Activated CD4-positive, alpha-beta T cell treated with anti-CD3 and anti-CD28 coated beads, Interleukin-2, amount 10 ng/mL, durations not matched to agents 24 days and 14 days (primary cell): Measurements from ENCODE around the gene ETFB. TPM values are rescaled to one million over a fixed set of nuclear protein-coding genes. Genes with fewer than 3 reads are reported as not detected.

Experiments used
- DNase-seq: peaks from one replicate; pipeline ENCODE4 v3.0.0; 2022
- H3K27ac Mint-ChIP-seq: one replicate; pipeline ENCODE4 v1.8.0; 2022; ENCODE audit warnings: mild to moderate bottlenecking, mixed read lengths
- H3K27me3 Mint-ChIP-seq: one replicate; pipeline ENCODE4 v1.8.0; 2022; ENCODE audit warnings: mixed read lengths
- H3K36me3 Mint-ChIP-seq: one replicate; pipeline ENCODE4 v1.8.0; 2022; ENCODE audit warnings: low read depth, mild to moderate bottlenecking, mixed read lengths
- H3K4me1 Mint-ChIP-seq: one replicate; pipeline ENCODE4 v1.8.0; 2021; ENCODE audit warnings: mixed read lengths
- H3K4me3 Mint-ChIP-seq: one replicate; pipeline ENCODE4 v1.8.0; 2022; ENCODE audit warnings: mild to moderate bottlenecking, moderate library complexity, mixed read lengths
- H3K9me3 Mint-ChIP-seq: one replicate; pipeline ENCODE4 v1.8.0; 2021; ENCODE audit warnings: mixed read lengths
- intact Hi-C: fragments of 100-400 bp; cut with micrococcal nuclease; formaldehyde crosslinking; loops from one replicate; pipeline ENCODE4 v1.15.1; 2023
- total RNA-seq: library from RNA; stranded (reverse); gene quantifications from 2 replicates; pipeline ENCODE4 v1.2.3, GENCODE V29; 2022

Gene ETFB
- total RNA-seq, 1 donor from 2014 or later: 199 TPM

DNA sequence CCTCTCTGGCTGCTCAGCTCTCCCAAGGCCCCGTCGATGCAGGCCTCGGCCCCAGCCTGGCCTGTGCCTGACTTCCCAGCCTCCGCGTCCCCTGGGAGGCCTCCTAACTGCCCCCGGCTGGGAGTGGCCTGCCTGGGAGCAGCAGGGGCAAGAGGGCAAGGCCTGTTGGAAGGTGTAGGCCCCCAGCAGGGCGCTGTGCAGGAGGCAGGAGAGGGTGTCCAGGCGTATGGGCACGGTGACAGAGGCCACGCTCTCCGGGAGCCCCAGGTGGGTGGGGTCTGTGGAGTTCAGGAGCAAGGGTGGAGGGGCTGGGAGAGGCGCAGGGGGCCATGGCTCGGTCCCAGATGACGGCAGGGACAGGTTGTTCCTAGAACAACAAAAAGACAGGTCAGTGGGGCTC lies 23.0 kb upstream of the ETFB start:
- Mint-ChIP-seq H3K9me3 (no peaks in the 10 kb centered on the region), H3K36me3 (no peaks in the 10 kb centered on the region), H3K27ac (no peak overlapping the region), H3K4me1 (peaks cover 29% of the 10 kb centered on the region), H3K27me3 (no peaks in the 10 kb centered on the region), H3K4me3 (no peak overlapping the region)
- intact Hi-C loops: no loop called here
- DNase-seq: no peak

- H3K36me3 Mint-ChIP-seq: no peaks in the 10 kb centered on the region
- H3K9me3 Mint-ChIP-seq: no peaks in the 10 kb centered on the region
- H3K4me3 Mint-ChIP-seq: no peak within 1 kb of the TSS
- intact Hi-C loops: no loop called here
- peak within 1 kb of the TSS; percentile 81 for H3K27ac Mint-ChIP-seq
- peaks cover 22% of the 10 kb centered on the region for H3K4me1 Mint-ChIP-seq
- no peak for DNase-seq
- no peaks in the 10 kb centered on the region for H3K27me3 Mint-ChIP-seq
These were observed 21.8 kb upstream of the ETFB start, which contains the start of gene LIM2 for GRCh38 chr19:51387924-51388389. Gene LIM2, minus strand, starts transcription at chr19:51387974. Its CDS starts 531 bp downstream, at chr19:51387443.

DNA sequence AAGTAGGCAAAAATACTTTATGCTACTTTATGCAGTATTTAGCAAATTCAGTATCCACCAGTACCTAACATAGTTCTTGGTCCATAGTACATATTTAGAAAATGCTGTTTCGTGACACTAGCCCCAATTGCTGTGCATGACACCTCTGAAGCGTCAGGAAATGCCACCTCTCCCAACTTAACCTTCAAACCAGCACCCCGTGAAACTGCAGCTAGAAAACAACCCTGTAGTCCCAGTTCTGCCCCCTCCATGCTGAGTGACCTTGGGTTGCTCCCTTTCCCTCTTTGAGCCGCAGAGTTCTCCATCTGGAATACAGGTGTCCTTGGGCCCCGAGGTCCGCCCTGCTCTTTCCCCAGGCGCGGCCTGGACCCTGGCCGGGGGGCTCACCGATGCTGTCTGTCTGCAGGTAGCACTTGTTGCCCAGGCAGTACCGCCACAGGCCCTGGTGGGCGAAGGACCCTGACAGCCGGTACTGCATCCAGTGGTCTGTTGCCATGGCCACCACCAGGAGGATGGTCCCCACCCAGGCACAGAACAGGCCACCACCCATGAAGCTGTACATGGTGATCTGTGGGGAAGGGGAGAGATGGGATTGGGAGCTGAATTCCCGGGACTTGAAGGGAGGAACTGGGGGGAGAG lies 20.8 kb upstream of the ETFB start:
- Mint-ChIP-seq H3K27ac (no peak overlapping the region), H3K9me3 (no peaks in the 10 kb centered on the region), H3K4me3 (no peak overlapping the region), H3K36me3 (no peaks in the 10 kb centered on the region), H3K27me3 (no peaks in the 10 kb centered on the region), H3K4me1 (peaks cover 19% of the 10 kb centered on the region)
- DNase-seq: no peak
- intact Hi-C loops: no loop called here

GRCh38 chr19:51382004-51382403 lies 15.8 kb upstream of the ETFB start:
- H3K4me3 Mint-ChIP-seq: no peak overlapping the region
- no peaks in the 10 kb centered on the region for H3K9me3 Mint-ChIP-seq
- no peaks in the 10 kb centered on the region for H3K27me3 Mint-ChIP-seq
- peak overlapping the region; percentile 37 for H3K27ac Mint-ChIP-seq
- H3K4me1 Mint-ChIP-seq: peaks cover 23% of the 10 kb centered on the region
- intact Hi-C loops: no loop called here
- H3K36me3 Mint-ChIP-seq: peaks cover 4% of the 10 kb centered on the region
- DNase-seq: no peak

DNA sequence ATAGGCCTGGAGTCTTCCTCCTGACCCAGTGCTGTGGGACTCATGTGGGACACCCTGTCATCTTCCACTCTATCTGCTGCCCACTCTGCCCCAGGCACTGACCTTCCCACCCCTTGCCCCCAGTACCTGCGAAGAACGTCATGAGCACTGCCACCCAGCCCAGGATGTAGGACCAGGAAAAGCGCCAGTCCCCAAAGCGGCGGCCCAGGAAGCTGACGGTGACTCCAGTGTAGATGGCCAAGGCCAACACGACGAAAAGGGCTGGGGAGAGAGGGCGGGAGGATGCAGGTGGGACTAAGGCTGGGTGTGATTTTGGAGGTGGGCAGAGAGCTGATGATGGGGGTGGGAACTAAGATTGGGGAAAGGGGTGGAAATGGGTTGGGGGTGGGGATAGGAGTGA lies 14.2 kb upstream of the ETFB start:
- H3K9me3 Mint-ChIP-seq: peaks cover under 1% of the 10 kb centered on the region
- no peaks in the 10 kb centered on the region for H3K27me3 Mint-ChIP-seq
- no peak for DNase-seq
- intact Hi-C loops: no loop called here
- H3K4me1 Mint-ChIP-seq: peaks cover 36% of the 10 kb centered on the region
- peaks cover 5% of the 10 kb centered on the region for H3K36me3 Mint-ChIP-seq
- H3K4me3 Mint-ChIP-seq: no peak overlapping the region
- peak overlapping the region; percentile 65 for H3K27ac Mint-ChIP-seq

DNA sequence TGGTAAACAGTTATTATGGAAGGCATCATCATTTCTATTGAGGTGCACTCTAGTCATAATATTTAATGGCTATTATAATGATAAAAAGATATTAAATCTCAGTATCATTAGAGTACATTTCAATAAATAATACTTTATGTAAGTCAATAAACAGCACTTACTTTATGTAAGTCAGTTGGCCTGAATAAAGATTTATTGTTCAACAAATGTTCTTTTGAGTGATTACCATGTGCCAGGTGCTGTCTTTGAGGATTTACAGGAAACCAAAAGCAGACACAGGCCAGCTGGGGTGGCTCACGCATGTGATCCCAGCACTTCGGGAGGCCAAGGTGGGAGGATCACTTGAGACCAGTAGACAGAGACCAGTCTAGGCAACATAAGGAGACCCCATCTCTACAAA lies 11.2 kb upstream of the ETFB start:
- no peaks in the 10 kb centered on the region for H3K27me3 Mint-ChIP-seq
- H3K4me3 Mint-ChIP-seq: no peak overlapping the region
- H3K4me1 Mint-ChIP-seq: peaks cover 62% of the 10 kb centered on the region
- intact Hi-C loops: no loop called here
- H3K36me3 Mint-ChIP-seq: peaks cover 13% of the 10 kb centered on the region
- DNase-seq: no peak
- H3K9me3 Mint-ChIP-seq: peaks cover 8% of the 10 kb centered on the region
- no peak overlapping the region for H3K27ac Mint-ChIP-seq

- Mint-ChIP-seq H3K4me3 (peak overlapping the region; percentile 98), H3K36me3 (peaks cover 21% of the 10 kb centered on the region), H3K27ac (peak overlapping the region; percentile 98), H3K27me3 (no peaks in the 10 kb centered on the region), H3K4me1 (peaks cover 74% of the 10 kb centered on the region), H3K9me3 (peaks cover 8% of the 10 kb centered on the region)
- intact Hi-C loops: loop anchor here (1.0 kb wide), 3 partner anchors 8 to 66 kb away; no protein-coding TSS in a partner anchor
- peak; percentile 86 for DNase-seq
These were observed 9.5 kb upstream of the ETFB start for GRCh38 chr19:51375504-51376221.

DNA sequence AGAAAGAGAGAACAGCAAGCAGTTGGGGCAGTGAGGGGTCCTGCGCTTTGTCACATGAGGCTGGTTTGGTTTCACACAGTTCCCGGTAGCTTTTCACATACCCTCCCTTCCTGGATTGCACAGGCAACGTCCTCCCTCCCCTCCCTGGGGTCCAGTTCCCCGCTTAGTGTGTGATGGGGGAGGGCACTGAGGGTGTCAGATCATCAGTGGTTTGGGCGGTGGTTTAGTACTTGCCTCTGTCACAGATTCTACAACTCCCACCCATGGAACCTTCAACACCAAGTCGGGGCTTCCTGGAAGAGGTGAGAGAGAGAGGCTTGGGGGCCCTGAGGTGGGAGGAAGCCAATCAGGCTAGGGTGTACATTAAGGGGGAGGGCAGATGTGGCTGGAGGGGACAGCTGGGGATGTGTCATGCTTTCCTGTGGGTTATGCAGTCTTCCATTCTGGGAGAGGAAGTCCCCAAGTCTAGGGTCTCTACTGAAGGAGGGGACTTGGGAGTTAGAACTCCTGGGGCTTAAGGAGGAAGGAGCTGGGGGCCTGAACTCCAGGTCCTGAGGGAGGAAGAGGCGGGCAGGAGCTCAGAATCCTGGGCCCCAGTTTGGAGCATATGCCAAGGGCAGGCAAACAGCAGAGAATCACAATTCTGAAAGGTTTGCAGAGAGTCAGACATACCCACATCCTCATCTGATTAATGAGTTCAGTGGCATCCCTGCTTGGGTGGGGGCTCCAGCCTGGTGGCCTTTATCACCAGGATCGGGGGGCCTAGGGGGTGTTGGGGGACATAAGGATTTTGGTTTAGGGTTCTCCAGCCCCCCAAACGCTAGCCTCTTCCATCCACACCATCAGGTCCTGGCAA lies 6.7 kb upstream of the ETFB start, which contains the start of gene NKG7:
TSS of gene NKG7 (minus strand) at position 6 of the 856 bp plus-strand sequence. CDS start 119 bp downstream, outside the sequence.
- peak; percentile 90 for DNase-seq
- H3K27me3 Mint-ChIP-seq: no peaks in the 10 kb centered on the region

DNA sequence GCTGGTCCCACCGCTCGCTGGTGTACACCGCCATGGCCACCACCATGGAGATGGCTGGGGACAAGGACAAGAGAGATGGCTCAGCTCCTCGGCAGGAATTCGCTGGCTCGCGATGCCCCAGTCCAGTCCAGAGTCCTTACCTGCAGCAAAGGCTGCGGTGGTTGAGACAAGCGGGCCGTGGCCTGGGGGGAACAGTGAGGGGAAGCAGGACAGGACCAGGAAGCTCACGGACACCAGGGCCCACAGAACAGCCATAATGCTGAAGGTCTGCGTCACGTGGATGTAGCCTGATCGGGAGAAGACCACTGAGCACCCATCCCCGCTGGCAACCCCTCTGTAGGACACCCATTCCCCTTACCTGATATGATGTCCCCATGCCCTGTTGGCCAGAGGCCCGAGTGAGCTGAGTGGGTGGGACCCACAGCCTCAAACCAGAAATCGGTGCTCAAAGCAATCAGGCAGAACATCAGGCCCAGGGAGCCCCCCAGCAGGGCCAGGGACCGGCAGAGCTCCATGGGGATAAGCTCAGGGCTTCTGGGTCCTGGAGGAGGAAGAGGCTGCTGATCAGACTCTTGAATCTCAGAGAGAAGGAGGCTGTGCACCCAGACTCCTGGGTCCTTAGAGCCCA lies 5.9 kb upstream of the ETFB start:
- Mint-ChIP-seq H3K27ac (peak overlapping the region; percentile 98), H3K9me3 (peaks cover 8% of the 10 kb centered on the region), H3K36me3 (peaks cover 37% of the 10 kb centered on the region), H3K4me1 (peaks cover 72% of the 10 kb centered on the region), H3K4me3 (peak overlapping the region; percentile 98), H3K27me3 (no peaks in the 10 kb centered on the region)
- intact Hi-C loops: loop anchor here (1.0 kb wide), 2 partner anchors 22 to 69 kb away; no protein-coding TSS in a partner anchor
- no peak for DNase-seq

More for the DNA sequence above, 6.7 kb upstream of the ETFB start, which contains the start of gene NKG7:
- Mint-ChIP-seq H3K4me3 (peak within 1 kb of the TSS; percentile 98), H3K36me3 (peaks cover 30% of the 10 kb centered on the region), H3K27ac (peak within 1 kb of the TSS; percentile 98), H3K9me3 (peaks cover 8% of the 10 kb centered on the region), H3K4me1 (peaks cover 70% of the 10 kb centered on the region)
- intact Hi-C loops: loop anchor here (1.0 kb wide), 2 partner anchors 21 to 68 kb away; no protein-coding TSS in a partner anchor

GRCh38 chr19:51371186-51371690 lies 5.0 kb upstream of the ETFB start:
- H3K4me3 Mint-ChIP-seq: peak overlapping the region; percentile 98
- H3K27ac Mint-ChIP-seq: peak overlapping the region; percentile 98
- peaks cover 45% of the 10 kb centered on the region for H3K36me3 Mint-ChIP-seq
- H3K4me1 Mint-ChIP-seq: peaks cover 65% of the 10 kb centered on the region
- intact Hi-C loops: no loop called here
- peaks cover 8% of the 10 kb centered on the region for H3K9me3 Mint-ChIP-seq
- no peak for DNase-seq
- H3K27me3 Mint-ChIP-seq: no peaks in the 10 kb centered on the region

- peak overlapping the region; percentile 98 for H3K27ac Mint-ChIP-seq
- H3K36me3 Mint-ChIP-seq: peaks cover 51% of the 10 kb centered on the region
These were observed 4.0 kb upstream of the ETFB start for GRCh38 chr19:51370230-51370629.

DNA sequence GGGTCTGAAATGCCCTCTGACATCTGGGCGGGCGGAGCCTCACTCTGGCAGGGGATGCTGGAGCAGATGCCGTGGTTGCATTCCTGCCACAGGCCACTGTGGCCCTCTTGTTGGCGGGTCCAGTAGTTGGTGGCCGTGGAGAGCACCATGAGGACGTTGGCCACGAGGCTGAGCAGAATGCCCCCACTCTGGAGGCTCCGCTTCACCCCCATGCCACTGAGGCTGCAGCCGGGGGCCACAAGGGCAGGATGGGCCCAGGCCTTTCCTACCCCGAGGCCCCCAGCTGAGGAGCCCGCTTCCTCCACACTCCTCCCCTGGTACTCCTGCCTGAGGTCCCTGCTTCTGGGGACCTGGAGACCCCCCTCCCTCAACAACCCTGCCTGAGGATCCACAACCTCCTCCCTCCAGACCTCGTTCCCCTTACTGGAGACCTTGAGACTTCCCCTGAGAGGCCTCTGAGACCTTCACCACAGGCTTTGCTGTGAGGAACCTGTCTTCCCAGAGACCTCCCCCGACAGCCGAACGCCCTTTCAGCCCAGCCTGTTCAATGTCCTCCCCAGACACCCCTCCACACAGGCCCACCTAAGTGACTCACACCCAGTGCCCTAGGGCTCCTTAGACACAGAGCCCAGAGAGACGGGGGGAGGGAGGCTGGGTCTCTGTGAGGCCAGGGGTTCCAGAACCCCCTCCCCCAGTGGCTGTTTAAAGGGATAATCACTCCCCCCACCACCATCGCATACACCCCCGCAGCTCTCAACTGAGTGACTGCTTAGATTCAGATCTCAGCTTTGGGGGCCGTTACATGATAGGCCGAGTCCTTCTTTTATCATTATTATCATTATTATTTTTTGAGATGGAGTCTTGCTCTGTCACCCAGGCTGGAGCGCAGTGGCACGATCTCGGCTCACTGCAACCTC lies 2.4 kb upstream of the ETFB start, which contains the start of gene CLDND2:
TSS of gene CLDND2 (minus strand) at position 638 of the 917 bp plus-strand sequence. CDS start at position 212, 426 bp downstream.
- Mint-ChIP-seq H3K36me3 (peaks cover 61% of the 10 kb centered on the region), H3K9me3 (no peaks in the 10 kb centered on the region), H3K27ac (peak within 1 kb of the TSS; percentile 98), H3K4me1 (peaks cover 59% of the 10 kb centered on the region), H3K27me3 (no peaks in the 10 kb centered on the region), H3K4me3 (peak within 1 kb of the TSS; percentile 98)
- DNase-seq: peak; percentile 66
- intact Hi-C loops: loop anchor here (5.0 kb wide), 1 partner anchor 261 kb away; the partner anchor contains the start of gene CTU1

More at GRCh38 chr19:51370230-51370629, 4.0 kb upstream of the ETFB start:
- Mint-ChIP-seq H3K9me3 (peaks cover 6% of the 10 kb centered on the region), H3K27me3 (no peaks in the 10 kb centered on the region), H3K4me3 (peak overlapping the region; percentile 98), H3K4me1 (peaks cover 62% of the 10 kb centered on the region)
- intact Hi-C loops: no loop called here
- DNase-seq: no peak
